Bronchial epithelial cell (primary cell): ENCODE measurements around the gene ABHD12. TPM values are rescaled to one million over a fixed set of nuclear protein-coding genes. Genes with fewer than 3 reads are reported as not detected.

ENCODE experiments used
- DNase-seq: peaks from one replicate; pipeline ENCODE4 v3.0.0-alpha.2; 2010; ENCODE audit warnings: low read depth
- FAIRE-seq: peaks from 2 replicates; lab custom pipeline; 2011; peaks lifted over from hg19 to GRCh38; lab: Jason Lieb, UNC
- H3K27me3 ChIP-seq: 2 replicates; pipeline ENCODE4 v1.5.1; 2011; ENCODE audit warnings: low read length; ENCODE audit not compliant: control insufficient read depth, insufficient read depth
- H3K36me3 ChIP-seq: 2 replicates; pipeline ENCODE4 v1.5.1; 2011; ENCODE audit warnings: low read length; ENCODE audit not compliant: control insufficient read depth, insufficient read depth
- H3K4me3 ChIP-seq: 2 replicates; pipeline ENCODE4 v1.5.1; 2011; ENCODE audit warnings: mild to moderate bottlenecking, low read depth, low read length, control low read depth
- CTCF ChIP-seq: IDR thresholded peaks from 2 replicates; pipeline ENCODE4 v1.5.1; 2011; ENCODE audit warnings: mild to moderate bottlenecking, moderate library complexity, low read length, control low read depth, inconsistent platforms; ENCODE audit not compliant: insufficient read depth, severe bottlenecking
- total RNA-seq: library from RNA; depleted of rRNA; stranded (reverse); fragments of >200 nt; gene quantifications from 2 replicates; pipeline ENCODE4 v1.2.1, GENCODE V29; 2014

ABHD12 gene
- total RNA-seq, 1 donor from 2014 or later: 21.6 TPM

- DNase-seq: no peak
- TF ChIP-seq CTCF: no peak
- no peak for FAIRE-seq
- H3K27me3 ChIP-seq: no peaks in the 10 kb centered on the region
- peaks cover 84% of the 10 kb centered on the region for H3K36me3 ChIP-seq
- no peak overlapping the region for H3K4me3 ChIP-seq
Measured at GRCh38 chr20:25282034-25282781, 108.4 kb downstream of the ABHD12 start.

- H3K36me3 ChIP-seq: peaks cover 84% of the 10 kb centered on the region
- TF ChIP-seq CTCF: no peak
- no peak overlapping the region for H3K4me3 ChIP-seq
- H3K27me3 ChIP-seq: no peaks in the 10 kb centered on the region
- FAIRE-seq: no peak
- no peak for DNase-seq
Measured at GRCh38 chr20:25281541-25281991, 109.1 kb downstream of the ABHD12 start.

GRCh38 chr20:25280574-25281535 lies 109.8 kb downstream of the ABHD12 start:
- H3K27me3 ChIP-seq: no peaks in the 10 kb centered on the region
- peaks cover 82% of the 10 kb centered on the region for H3K36me3 ChIP-seq
- TF ChIP-seq CTCF: no peak
- H3K4me3 ChIP-seq: no peak overlapping the region
- DNase-seq (no peak), FAIRE-seq (no peak)

GRCh38 chr20:25280051-25280573 lies 110.5 kb downstream of the ABHD12 start:
- Histone ChIP-seq H3K36me3 (peaks cover 77% of the 10 kb centered on the region), H3K27me3 (no peaks in the 10 kb centered on the region), H3K4me3 (no peak overlapping the region)
- FAIRE-seq: no peak
- DNase-seq: no peak
- TF ChIP-seq CTCF: no peak

GRCh38 chr20:25279403-25279802 lies 111.2 kb downstream of the ABHD12 start:
- DNase-seq (no peak), FAIRE-seq (no peak)
- Histone ChIP-seq H3K4me3 (no peak overlapping the region), H3K36me3 (peaks cover 80% of the 10 kb centered on the region), H3K27me3 (no peaks in the 10 kb centered on the region)
- no peak for TF ChIP-seq CTCF
